Right lobe of liver (tissue), 4 donors: ENCODE results near the gene DMTF1.

Experiments used
- CTCF ChIP-seq, 4 donors: fragments of 200-600 bp in 3 of 4; fragments of 450-650 bp in 1 of 4; IDR thresholded peaks; one replicate each; pipeline versions ENCODE4 v1.5.1 to v1.8.0; 2016 to 2022; ENCODE audit warnings: antibody characterized with exemption in 4 of 4, mild to moderate bottlenecking in 2 of 4
- POLR2A ChIP-seq: fragments of 450-650 bp; IDR thresholded peaks from one replicate; pipeline ENCODE4 v1.6.1; 2017; ENCODE audit warnings: antibody characterized with exemption, mild to moderate bottlenecking
- donor health status: DM: no; HTN: no; CAD: no.
- donor health status: DM: no; HTN: no; CAD: no.
- donor health status: DM: no; HTN: yes; CAD: no.

GRCh38 chr7:87209295-87209924 lies 57.2 kb downstream of the DMTF1 start:
- no peak for TF ChIP-seq POLR2A
- TF ChIP-seq CTCF (IDR thresholded peaks at IDR 0.05): no peak
